OCI-LY1 (cell line): Measurements from ENCODE around the gene COPS2.

ENCODE experiments used
- EZH2 ChIP-seq: fragments of 200-600 bp; sonication (generic), shearing (Covaris generic); IDR thresholded peaks from 2 replicates; pipeline ENCODE4 v1.8.0; 2017; ENCODE audit warnings: borderline replicate concordance, mixed run types, mild to moderate bottlenecking, antibody characterized with exemption, low read length, moderate library complexity, mixed read lengths
- TF ChIP-seq, protein P1 (sequence below): fragments of 200-600 bp; sonication (generic), shearing (Covaris generic); IDR thresholded peaks from 2 replicates; pipeline ENCODE4 v1.5.1; 2017; ENCODE audit warnings: mild to moderate bottlenecking, antibody characterized with exemption, low read length, moderate library complexity, mixed read lengths

DNA sequence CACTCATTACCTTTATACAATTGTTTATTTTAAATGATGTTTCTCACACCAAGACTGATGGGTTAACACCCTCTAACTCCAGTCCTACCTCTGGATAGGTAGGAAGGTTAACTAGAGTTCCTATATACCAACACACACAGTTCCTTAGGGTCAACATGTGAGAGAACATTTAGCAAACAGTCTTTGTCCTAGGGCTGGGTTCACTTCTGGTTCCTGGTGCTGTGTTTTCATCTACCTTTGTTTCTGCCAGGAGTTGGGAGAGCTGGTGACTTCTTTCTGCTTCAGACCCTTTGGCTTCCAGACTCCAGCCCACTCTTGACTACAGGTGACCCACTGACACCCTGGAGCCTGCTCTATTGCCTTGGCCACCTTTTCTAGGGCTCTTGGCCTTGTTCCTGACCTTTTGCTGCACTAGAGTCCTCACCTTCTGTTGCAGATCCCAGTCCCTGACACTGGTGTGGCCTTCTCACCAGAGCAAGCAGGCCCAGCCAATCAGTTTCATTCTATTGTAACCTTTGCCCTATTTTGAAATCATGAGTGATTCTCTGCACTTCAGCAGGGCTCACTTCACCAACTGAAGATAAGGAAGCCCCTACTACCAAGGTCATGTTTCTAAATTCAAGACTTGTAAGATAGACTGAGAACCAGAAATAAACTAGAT is 59.2 kb downstream of the COPS2 start:
- TF ChIP-seq, protein P1, sequence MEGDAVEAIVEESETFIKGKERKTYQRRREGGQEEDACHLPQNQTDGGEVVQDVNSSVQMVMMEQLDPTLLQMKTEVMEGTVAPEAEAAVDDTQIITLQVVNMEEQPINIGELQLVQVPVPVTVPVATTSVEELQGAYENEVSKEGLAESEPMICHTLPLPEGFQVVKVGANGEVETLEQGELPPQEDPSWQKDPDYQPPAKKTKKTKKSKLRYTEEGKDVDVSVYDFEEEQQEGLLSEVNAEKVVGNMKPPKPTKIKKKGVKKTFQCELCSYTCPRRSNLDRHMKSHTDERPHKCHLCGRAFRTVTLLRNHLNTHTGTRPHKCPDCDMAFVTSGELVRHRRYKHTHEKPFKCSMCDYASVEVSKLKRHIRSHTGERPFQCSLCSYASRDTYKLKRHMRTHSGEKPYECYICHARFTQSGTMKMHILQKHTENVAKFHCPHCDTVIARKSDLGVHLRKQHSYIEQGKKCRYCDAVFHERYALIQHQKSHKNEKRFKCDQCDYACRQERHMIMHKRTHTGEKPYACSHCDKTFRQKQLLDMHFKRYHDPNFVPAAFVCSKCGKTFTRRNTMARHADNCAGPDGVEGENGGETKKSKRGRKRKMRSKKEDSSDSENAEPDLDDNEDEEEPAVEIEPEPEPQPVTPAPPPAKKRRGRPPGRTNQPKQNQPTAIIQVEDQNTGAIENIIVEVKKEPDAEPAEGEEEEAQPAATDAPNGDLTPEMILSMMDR: no peak
- TF ChIP-seq EZH2: no peak
